Measurements from ENCODE around the gene SLMAP.

Gene SLMAP

DNA sequence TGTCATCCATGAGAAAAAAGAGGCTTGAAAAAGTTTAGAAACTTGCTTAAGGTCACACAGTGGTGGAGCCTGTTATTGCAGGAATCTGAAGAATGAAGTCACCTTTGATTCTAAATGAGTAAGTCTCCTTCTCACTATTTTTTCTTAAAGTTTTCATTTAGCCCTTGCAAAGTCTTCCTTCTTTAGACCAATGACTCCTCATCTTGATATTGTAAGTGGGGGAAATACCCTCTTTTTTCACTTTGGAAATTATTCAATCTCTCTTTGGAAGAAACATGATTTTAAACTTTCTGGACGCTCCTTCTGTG, 787 bp upstream of the SLMAP start:
- FAIRE-seq = no peak

DNA sequence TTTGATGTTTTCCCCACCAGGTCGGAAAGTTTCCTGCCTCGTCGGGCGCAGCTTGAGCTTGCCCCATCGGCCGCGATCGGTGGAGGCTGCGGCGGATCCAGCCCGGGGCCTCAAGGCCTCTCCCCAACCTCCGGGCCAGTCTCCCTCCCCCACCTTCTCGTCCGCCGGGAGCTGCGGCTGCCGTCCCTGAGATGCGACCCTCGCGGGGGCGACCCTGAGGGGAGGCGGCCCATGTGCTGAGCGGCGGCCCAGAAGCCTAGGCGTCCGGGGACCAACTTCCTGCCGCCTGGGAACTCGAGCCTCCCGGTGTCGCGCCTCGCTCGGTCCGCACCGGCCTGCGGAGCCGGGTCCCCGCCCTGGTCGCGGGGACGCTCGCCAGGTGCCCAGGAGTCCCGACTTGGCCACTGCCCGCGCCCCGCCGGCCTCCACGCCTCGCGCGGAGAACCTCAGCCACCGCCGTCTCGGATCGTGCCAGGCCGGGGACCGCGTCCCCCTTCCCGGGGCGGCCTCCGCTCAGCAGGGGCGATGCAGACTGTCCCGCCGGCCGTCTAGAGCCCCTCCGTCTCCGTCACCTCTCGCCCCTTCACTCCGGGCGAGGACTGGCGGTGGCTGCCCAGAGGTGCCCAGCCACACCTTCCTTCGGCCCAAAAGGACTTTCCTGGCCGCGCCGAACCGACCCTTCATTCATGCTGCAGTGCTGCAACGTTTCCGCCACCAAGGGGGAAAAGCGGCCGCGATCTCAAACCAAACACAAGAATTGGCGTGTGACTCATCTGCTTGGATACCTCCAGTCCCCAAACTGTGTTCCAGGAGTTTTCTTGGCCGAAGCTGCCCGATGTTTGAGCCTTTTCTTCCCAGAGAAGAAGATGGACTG, 656 bp downstream of the SLMAP start:
- no peak for FAIRE-seq

DNA sequence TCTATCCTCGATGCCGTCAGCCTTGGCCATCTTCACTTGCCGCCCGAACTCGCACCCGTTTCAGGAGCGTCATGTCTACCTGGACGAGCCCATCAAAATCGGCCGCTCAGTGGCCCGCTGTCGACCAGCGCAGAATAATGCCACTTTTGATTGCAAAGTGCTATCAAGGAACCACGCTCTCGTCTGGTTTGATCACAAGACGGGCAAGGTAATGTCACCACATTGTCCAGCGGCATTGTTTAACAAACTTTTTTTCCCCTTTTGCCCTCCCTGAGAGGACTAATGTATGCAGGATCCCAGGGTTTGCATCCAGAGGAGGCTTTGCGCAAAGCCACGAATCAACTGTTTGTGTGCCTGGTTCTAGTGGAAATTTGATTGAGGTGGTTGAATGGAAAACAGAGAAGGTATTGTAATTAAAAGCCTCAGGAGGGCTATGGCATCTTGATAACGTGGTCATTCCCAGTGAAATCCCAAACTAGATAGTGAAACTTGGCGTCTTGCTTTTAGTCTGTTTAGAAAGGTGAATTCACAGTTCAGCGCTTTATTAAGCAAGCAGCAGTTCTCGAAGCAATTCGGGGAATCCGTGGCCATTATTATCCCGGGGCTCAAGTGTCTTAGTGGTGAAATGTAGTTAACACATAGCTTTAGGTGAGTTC, 1.7 kb downstream of the SLMAP start:
- no peak for FAIRE-seq

DNA sequence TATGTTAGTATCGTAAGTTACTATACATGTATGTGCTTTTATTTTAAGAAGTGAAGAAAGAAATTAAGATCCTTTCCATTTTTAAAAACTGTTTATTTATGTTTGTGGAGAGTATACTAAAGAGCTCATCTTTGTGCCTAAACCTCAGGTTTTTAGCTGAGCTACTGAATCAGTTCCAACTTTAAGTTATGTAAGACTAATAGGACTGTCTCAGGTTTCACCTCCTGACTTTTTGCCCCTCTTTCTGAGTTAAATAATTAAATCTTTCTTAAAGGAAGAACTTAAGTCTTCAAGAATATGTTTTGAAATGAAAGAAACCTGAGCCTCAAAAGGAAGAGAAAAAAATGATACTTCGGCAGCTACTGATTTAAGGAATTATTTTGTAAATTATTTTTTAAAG, 2.6 kb downstream of the SLMAP start:
- FAIRE-seq = no peak

DNA sequence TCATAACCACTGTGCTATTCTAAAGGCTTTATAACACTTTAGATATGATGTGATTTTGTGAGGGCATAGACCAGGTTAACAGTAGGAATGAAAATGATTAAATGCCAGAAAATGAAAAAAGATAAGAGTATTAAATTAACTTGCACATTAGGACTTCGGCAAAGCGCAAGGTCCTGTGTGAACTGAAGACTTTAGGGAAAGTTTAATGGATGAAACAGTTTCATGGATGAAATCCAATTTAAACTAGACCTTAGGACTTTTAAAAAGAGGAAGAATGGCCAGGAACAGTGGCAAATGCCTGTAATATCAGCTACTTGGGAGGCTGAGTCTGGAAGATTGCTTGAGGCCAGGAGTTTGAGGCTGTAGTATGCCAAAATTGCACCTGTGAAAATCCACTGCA, 8.7 kb downstream of the SLMAP start:
- FAIRE-seq = no peak

DNA sequence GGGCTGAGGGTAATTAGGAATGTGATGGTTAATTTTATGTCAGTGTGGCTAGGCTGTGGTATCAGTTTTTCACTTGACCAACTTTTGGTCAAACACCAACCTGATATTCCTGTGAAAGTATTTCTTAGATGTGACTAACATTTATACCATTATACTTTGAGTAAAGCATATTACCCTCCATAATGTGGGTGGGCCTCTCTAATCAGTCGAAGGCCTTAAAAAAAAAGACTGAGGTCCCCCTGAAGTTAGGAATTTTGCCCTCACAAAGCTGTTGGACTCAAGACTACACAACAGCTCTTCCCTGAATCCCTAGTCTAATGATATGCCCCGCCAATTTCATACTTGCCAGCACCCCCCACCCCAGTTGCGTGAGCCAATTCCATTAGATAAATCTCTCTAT, 12.5 kb downstream of the SLMAP start:
- FAIRE-seq = no peak

DNA sequence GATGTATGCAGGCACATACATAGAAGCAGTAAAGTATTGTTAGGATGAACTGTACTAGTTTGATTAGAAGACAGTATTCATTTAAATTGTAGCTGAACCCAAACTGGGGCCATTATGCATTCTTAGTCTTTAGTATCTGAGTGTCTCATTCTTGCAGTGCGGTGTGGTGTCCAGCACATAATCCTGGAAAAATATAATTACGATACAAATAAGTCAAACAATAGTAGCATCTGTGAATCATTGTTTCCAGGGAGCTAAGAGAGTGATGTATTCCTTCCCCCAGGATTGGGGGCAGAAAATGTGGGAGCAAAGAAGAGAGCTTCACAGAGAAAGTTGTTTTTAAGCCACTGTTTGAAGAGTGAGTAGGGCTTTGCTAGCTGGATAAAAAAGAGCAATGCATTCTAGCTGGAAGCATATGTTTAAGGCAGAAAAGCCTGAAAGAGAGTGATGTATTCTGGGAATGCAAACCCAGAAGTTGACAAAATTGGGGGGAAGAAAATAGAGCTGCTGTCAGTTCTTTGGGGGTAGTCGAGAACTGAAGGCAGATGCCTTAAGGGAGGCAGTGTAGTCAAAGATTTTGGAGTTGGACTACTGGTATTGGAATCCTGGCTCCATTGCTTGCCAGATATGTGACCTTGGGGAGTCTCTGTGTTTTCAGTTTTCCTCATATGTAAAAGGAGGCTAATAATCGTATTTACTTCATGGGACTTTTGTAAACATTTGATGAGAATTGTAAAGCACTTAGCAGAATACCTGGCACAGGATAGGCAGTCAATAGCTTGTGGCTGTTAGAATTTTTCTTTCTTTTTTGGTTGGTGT, 14.1 kb downstream of the SLMAP start:
- no peak for FAIRE-seq

DNA sequence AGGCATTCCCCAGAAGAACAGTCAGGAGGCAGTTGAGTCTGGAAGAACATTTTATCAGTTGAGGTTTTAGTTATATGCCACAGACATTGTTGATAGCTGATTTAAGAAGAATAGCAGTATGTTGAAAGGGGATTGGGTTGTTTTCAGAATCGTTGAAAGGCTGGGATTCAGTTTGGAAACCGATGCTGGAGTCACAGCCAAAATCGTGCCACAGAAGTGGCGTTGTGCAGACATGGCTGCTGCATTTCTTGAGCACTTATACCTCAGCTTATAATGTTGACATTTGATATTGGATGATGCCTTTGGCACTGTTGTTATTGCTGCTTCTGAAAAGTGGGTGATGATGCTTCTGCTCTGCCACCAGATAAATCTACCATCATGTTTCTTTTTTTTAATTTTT, 16.1 kb downstream of the SLMAP start:
- FAIRE-seq = no peak

DNA sequence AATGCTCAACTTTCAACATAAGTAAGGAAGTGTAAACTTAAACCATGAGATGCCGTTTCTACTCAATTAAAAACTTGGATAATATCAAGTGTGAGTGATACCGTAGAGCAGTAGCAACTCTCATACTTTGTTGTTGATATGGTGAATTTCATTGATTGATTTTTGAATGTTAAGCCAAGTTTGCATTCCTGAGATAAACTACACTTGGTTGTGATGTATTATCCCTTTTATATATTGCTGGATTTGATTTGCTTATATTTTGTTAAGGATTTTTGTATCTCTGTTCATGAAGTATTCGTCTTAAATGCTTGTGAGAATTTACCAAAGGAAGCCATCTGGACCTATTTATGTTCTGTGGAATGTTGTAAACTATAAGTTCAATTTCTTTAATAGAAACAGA, 21.7 kb downstream of the SLMAP start:
- FAIRE-seq = peak; percentile 54

DNA sequence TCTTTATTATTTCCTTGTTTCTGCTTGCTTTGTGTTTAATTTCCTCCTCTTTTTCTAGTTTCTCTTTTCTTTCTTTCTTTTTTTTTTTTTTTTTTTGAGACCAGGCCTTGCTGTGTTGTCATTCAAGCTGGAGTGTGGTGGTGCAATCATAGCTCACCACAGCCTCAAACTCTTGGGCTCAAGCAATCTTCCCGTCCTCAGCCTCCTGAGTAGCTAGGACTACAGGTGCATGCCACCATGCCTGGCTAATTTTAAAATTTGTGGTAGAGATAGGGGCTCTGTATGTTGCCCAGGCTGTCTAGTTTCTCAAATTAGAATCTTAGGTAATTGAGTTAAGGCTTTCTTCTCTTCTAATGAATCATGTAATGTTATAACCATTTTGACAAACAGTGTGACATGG, 22.4 kb downstream of the SLMAP start:
- no peak for FAIRE-seq

DNA sequence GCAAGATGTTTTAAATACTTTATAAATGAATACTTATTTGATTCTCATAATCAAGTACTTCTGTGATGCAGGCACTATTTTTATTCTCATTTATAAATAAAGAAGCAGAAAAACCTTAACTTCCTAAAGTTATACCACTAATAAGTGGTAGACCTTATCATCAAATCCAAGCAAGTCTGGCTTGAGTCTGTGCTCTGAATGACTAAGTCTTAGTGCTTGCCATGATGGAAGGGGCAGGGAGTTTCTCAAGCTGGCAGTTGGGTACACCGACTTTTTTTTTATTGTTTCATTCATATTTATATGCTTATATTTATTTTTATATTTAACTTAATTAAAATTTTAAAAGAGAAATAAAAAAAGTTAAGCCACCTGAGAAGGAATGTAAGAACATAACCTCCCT, 23.6 kb downstream of the SLMAP start:
- FAIRE-seq = peak; percentile 37

DNA sequence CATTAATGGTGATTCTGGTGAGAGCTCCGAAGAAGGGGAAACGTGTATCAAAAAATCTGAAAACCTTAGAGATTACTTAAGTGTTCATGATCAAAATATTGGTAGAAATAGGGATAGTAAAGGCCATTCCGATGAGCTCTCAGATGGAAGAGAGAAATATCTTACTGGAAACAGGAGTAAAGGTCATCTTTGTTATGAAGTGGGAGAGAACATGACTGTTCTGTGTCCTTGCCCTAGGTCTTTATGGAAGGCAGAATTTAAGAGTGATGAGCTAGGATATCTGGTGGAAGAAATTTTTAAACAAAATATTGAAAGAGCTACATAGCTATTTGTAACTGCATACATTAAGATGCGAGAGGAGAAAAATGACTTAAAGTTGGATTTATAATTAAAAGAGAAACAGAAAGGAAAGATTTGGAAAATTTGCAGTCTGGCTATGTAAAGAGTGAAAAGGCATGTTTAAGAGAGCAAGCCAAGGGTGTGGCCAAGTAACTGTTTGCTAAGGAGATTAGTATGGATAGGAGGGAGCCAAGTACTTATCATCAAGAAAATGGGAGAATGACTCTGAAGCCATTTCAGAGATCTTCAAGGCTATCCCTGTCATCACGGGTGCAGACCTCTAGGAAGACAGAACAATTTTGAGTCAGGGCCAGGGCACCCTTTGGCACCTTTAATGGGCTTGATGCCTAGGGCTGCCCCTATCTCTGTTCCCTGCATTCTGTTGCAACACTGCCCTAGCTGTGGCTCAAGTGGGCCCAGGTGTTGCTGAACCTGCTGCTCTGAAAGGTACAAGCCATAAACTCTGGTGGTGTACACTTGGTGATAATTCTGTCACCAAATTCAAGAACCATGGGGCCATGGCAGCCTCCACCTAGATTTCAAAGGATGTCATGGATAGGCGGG, 27.3 kb downstream of the SLMAP start:
- FAIRE-seq = no peak

DNA sequence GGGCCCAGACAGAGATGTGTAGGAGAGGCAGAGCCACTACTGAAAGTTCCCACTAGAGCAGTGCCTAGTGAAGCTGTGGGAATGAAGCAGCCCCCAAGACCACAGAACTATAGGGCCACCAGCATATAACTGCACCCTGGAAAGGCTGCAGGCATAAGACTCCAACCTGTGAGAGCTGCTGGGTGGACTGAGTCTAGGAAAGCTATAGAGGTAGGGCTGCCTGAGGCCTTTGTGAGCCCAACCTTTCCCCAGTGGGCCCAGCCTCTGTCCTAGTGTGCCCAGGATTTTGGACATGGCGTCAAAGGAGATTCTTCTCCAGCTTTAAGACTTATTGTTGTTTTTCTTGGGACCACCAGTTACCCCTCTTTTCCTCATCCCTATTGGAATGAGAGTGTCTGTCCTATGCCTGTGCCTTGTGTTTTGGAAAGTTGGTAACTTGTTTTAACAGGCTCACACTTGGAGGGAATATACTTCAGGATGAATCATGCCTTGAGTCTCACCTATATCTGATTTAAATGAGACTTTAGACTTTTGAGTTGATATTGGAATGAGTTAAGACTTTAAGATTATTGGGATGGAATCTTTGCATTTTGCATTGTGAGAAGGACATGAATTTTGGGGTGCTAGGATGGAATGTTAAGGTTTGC, 28.1 kb downstream of the SLMAP start:
- FAIRE-seq = no peak

DNA sequence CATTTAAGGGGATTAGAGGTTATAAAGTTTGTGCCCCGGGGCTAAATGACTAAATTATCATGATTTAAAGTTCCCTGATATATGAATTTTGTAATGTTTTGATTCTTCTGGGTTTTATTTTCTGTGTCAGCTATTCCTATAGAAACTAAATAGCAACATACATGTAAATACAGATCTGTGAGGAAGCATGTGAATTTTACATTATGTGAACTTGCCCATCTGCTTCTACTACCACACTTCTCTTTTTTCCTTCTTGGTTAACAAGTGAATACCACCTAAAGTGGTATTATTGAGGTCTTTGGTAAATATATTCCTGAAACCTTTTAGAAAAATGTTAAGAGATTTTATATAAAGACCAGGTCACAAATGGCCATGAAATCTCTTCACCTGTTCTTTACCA, 29.3 kb downstream of the SLMAP start:
- no peak for FAIRE-seq

DNA sequence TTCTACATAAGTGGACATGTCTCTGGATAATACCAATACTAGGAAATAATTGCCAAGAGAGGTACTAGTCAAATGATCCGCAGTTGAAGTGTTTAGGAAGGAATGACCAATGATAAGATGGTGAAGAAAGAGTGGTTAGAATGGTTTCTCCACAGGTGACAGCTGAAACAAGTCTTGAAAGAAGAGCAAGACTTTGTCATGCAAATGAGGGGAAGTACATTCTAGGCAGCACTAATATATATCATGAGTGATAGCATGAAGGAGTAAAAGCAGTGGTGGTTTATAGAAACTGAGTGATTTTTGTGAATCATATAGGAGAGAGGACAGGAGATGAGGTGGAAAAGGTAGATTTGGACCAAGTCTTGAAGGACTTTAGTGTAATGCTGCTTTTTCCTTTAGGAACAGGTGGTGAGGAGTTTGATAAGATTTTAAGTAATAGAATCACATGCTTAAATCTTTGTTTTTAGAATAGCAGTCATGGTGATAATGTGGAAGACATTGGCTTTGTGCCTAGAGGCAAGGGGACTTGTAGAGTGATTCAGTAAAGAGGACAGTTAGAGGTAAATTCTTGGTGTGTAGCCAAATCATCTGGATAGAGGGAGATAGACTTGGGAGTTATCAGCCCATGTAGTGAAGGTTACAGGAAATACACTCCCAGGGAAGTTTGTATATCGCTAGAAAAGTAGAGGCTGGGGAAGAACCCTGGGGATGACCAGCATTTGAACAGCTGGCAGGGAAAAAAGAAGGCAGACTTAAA, 31.9 kb downstream of the SLMAP start:
- FAIRE-seq = no peak

DNA sequence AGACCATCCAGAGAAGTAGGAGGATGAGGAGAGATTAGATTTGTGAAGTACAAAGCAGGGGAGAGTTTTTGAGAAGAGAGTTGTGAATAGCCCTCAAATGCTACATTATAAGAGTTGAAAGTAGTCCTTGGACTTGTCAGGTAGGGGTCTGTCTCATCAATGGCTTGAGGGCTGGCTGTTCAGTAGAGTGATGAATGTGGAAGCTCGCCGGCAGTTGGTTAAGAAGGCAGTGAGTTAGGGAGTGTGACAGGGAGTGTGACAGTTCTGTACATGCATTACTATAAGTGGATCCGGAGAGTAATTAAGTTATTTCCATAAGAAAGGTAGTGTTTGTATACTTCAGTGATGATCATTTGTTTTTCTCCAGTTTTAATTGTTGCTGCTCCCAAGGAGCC, 32.5 kb downstream of the SLMAP start:
- no peak for FAIRE-seq

DNA sequence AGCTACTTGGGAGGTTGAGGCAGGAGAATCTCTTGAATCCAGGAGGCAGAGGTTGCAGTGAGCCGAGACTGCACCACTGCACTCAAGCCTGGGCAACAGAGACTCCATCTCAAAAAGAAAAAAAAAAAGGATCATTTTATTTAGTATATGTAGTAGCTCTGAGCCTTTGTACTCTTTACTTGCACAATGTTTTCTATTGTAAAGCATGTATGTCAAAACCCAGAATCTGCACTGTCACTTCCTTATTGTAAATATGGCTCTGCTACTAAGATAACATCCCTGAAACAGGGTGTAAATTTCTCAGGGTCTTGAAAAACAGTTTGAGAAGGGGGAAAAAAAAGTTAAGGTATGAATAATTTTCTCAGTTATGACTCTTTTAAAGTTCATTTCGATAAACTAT, 35.1 kb downstream of the SLMAP start:
- FAIRE-seq = no peak

DNA sequence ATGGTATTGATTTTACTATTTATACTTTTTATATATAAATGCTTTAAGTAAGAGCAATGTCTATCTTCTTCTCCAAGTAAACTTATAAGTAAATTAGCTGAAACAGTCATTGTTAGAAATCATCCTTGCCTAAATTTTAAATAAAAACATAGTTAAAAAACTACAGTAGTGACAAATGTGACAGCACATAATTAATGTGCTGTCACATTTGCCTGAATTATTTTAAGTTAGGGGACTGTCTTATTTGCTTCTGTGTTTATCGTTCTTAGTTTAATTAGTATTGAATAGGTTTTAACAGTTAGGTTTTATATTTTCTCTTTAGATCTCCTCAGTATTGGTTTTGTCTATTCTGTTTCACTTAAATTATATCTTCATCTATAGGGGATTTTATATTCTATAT, 36.1 kb downstream of the SLMAP start:
- FAIRE-seq = peak; percentile 47

DNA sequence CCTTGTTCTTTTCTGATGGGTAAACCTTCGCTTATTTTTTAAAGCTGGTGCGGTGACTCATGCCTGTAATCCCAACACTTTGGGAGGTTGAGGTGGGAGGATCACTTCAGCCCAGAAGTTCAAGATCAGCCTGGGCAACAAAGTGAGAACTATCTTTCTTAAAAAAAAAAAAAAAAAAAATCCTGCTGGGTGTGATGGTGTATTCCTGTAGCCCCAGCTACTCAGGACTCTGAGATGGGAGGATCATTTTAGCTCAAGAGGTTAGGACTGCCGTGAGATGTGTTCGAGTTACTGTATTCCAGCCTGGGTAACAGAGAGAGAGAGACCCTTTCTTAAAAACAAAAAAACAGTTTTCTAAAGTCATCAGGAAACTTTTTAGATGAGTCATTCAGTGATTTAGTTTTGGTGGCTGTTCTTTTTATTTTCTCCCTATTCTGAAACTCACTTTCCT, 37.7 kb downstream of the SLMAP start:
- FAIRE-seq = no peak

DNA sequence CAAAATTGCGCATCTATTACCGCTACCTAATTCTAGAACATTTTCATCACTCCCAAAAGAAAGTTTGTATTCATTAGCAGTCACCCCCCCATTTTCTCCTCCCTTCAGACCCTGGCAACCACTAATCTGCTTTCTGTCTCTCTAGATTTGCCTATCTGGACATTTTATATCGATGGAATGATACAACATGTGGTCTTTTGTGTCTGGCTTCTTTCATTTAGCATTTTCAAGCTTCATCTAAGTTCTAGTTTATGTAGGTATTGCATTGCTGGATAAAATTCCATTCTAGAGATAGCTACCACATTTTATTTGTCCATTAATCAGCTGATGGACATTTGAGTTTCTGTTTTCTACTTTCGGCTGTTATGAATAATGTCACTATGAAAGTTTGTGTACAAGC, 38.4 kb downstream of the SLMAP start:
- FAIRE-seq = no peak

DNA sequence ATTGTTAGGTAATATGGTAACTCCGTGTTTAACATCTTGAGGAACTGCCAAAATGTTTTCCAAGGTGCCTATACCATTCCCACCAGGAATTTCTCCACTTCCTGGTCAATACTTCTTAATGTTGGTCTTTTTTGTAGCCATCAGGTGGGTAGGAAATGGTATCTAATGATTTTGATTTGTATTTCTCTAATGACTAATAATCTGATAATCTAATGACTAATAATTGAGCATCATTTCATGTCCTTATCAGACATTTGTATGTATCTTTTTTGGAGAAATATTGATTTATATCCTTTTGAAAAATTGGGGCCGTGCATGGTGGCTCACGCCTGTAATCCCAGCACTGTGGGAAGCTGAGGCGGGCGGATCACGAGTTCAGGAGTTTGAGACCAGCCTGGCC, 38.8 kb downstream of the SLMAP start:
- FAIRE-seq = no peak

DNA sequence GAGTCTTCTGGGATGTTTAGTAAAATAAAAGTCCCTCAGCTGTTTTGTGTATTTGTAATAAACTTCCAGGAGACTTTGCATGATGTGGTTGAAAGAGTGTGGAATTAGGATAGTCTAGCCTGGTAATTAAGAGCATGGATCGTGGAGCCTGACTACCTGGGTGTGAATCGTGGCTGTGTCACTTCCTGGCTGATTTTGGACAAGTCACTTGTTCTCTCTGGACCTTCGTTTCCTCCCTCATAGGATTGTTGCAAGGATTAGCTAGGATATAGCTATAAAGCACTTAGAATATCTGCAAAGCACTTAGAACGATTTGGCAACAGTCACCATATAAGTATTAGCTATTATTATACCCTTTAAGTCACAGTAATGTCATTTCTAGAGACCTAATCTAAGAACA, 40.2 kb downstream of the SLMAP start:
- no peak for FAIRE-seq

Measured in A204.1 (cell line).